Hepatocyte (in vitro differentiated cells): ENCODE measurements around the gene CSKMT.

ENCODE experiments used
- CTCF ChIP-seq: fragments of 200-600 bp; sonication (generic); IDR thresholded peaks from 2 replicates; pipeline ENCODE4 v1.5.1; 2016; ENCODE audit warnings: antibody characterized with exemption, mild to moderate bottlenecking; ENCODE audit not compliant: poor library complexity
- EZH2 ChIP-seq: fragments of 200-600 bp; sonication (generic); IDR thresholded peaks from 2 replicates; pipeline ENCODE4 v1.6.1; 2016; ENCODE audit warnings: antibody characterized with exemption, mild to moderate bottlenecking, borderline replicate concordance

GRCh38 chr11:62615521-62615920 is 49.6 kb upstream of the CSKMT start:
- TF ChIP-seq CTCF, result no peak
- TF ChIP-seq EZH2, result no peak
